ENCODE measurements around the gene GOLGA8A. TPM values are rescaled to one million over a fixed set of nuclear protein-coding genes. Genes with fewer than 3 reads are reported as not detected.

GOLGA8A gene, protein sequence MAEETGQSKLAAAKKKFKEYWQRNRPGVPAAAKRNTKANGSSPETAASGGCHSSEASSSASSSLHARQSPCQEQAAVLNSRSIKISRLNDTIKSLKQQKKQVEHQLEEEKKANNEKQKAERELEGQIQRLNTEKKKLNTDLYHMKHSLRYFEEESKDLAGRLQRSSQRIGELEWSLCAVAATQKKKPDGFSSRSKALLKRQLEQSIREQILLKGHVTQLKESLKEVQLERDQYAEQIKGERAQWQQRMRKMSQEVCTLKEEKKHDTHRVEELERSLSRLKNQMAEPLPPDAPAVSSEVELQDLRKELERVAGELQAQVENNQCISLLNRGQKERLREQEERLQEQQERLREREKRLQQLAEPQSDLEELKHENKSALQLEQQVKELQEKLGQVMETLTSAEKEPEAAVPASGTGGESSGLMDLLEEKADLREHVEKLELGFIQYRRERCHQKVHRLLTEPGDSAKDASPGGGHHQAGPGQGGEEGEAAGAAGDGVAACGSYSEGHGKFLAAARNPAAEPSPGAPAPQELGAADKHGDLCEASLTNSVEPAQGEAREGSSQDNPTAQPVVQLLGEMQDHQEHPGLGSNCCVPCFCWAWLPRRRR
- total RNA-seq (2022; extraction: Qiagen RNA extraction): 4.7 to 9.6 TPM (median 6.8 TPM) in 5 replicates

GRCh38 chr15:34437687-34438086 lies at the start of gene GOLGA8A:
Gene GOLGA8A, minus strand, starts transcription at chr15:34437808. Its CDS starts 48,117 bp downstream, at chr15:34389691.

Other genes with a start within 250 kb of the GOLGA8A start
- gene KATNBL1, start 227.7 kb downstream of the GOLGA8A start, total RNA-seq (2022; extraction: Qiagen RNA extraction): 25.3 to 32.5 TPM (median 28.4 TPM) in 5 replicates
- 192 to 207 TPM (median 197 TPM) in 5 replicates for gene EMC4, start 212.8 kb downstream of the GOLGA8A start, total RNA-seq (2022; extraction: Qiagen RNA extraction)
- 3.5 to 6.4 TPM (median 5.6 TPM) in 5 replicates for gene SLC12A6, start 100.0 kb downstream of the GOLGA8A start, total RNA-seq (2022; extraction: Qiagen RNA extraction)
- 504 to 564 TPM (median 541 TPM) in 5 replicates for gene NOP10, start 94.7 kb downstream of the GOLGA8A start, total RNA-seq (2022; extraction: Qiagen RNA extraction)
- gene NUTM1, start 94.5 kb downstream of the GOLGA8A start, total RNA-seq (2022; extraction: Qiagen RNA extraction): not detected in 5 replicates
- 43.3 to 68.2 TPM (median 61.0 TPM) in 5 replicates for gene LPCAT4, start 70.6 kb downstream of the GOLGA8A start, total RNA-seq (2022; extraction: Qiagen RNA extraction)
- gene GOLGA8B, start 145.8 kb upstream of the GOLGA8A start, total RNA-seq (2022; extraction: Qiagen RNA extraction): 13.1 to 21.4 TPM (median 16.3 TPM) in 5 replicates